Mesenchymal stem cell (in vitro differentiated cells and primary cell): ENCODE data around the gene KRTAP10-10.

Experiments used
- DNase-seq: peaks from one replicate; pipeline ENCODE4 v3.0.0-alpha.2; 2013
- H2AFZ ChIP-seq: one replicate; pipeline ENCODE4 v1.6.1; 2013; ENCODE audit warnings: low read depth, mild to moderate bottlenecking, control low read depth, inconsistent platforms, low read length, moderate library complexity
- H2AK5ac ChIP-seq: 2 replicates; pipeline ENCODE4 v1.6.1; 2013; ENCODE audit warnings: low read length, moderate library complexity, mild to moderate bottlenecking, inconsistent platforms; ENCODE audit not compliant: severe bottlenecking
- H2BK120ac ChIP-seq: one replicate; pipeline ENCODE4 v1.6.1; 2013; ENCODE audit warnings: low read depth, mild to moderate bottlenecking, inconsistent platforms, low read length, moderate library complexity
- H2BK12ac ChIP-seq, 2 experiments: one replicate each; pipeline ENCODE4 v1.6.1; 2013; ENCODE audit warnings: inconsistent platforms in 2 of 2, low read length in 2 of 2, mild to moderate bottlenecking in 2 of 2, moderate library complexity in 2 of 2, control low read depth in 1 of 2
- H2BK15ac ChIP-seq: one replicate; pipeline ENCODE4 v1.6.1; 2013; ENCODE audit warnings: mild to moderate bottlenecking, low read depth, inconsistent platforms; ENCODE audit not compliant: poor library complexity, severe bottlenecking
- H2BK5ac ChIP-seq: 2 replicates; pipeline ENCODE4 v1.6.1; 2013; ENCODE audit warnings: low read depth, mild to moderate bottlenecking, low read length, control low read depth, inconsistent platforms; ENCODE audit not compliant: poor library complexity, severe bottlenecking
- H3K14ac ChIP-seq, 2 experiments: one replicate each; pipeline ENCODE4 v1.6.1; 2013; ENCODE audit warnings: inconsistent platforms in 2 of 2, low read length in 2 of 2, control low read depth in 1 of 2, mild to moderate bottlenecking in 1 of 2, moderate library complexity in 1 of 2
- H3K18ac ChIP-seq, 2 experiments: one replicate each; pipeline ENCODE4 v1.6.1; 2013; ENCODE audit warnings: inconsistent platforms in 2 of 2, low read length in 2 of 2, control low read depth in 1 of 2, low read depth in 1 of 2, mild to moderate bottlenecking in 1 of 2
- H3K23ac ChIP-seq, 2 experiments: one replicate each; pipeline ENCODE4 v1.6.1; 2013; ENCODE audit warnings: inconsistent platforms in 2 of 2, low read length in 2 of 2, mild to moderate bottlenecking in 2 of 2, moderate library complexity in 2 of 2, control low read depth in 1 of 2
- H3K27ac ChIP-seq: 2 replicates; pipeline ENCODE4 v1.5.1; 2013; ENCODE audit warnings: mild to moderate bottlenecking, moderate library complexity, low read length, control low read depth, inconsistent platforms; ENCODE audit not compliant: poor library complexity, severe bottlenecking
- H3K27me3 ChIP-seq, 2 experiments: 2 replicates each; pipeline versions ENCODE4 v1.6.1 to v1.7.0; 2013; ENCODE audit warnings: low read length in 2 of 2, mild to moderate bottlenecking in 2 of 2, moderate library complexity in 2 of 2, control low read depth in 1 of 2, inconsistent platforms in 1 of 2; ENCODE audit not compliant: control insufficient read depth in 1 of 2, insufficient read depth in 1 of 2
- H3K36me3 ChIP-seq, 2 experiments: 2 replicates each; pipeline versions ENCODE4 v1.6.1 to v1.7.0; 2013; ENCODE audit warnings: low read length in 2 of 2, control low read depth in 1 of 2, inconsistent platforms in 1 of 2, low read depth in 1 of 2, mild to moderate bottlenecking in 1 of 2; ENCODE audit not compliant: insufficient read depth in 2 of 2, control insufficient read depth in 1 of 2
- H3K4ac ChIP-seq, 2 experiments: one replicate each; pipeline ENCODE4 v1.6.1; 2013; ENCODE audit warnings: inconsistent platforms in 2 of 2, low read length in 2 of 2, mild to moderate bottlenecking in 2 of 2, moderate library complexity in 2 of 2, control low read depth in 1 of 2, low read depth in 1 of 2
- H3K4me1 ChIP-seq: 2 replicates; pipeline ENCODE4 v1.6.1; 2013; ENCODE audit warnings: low read depth, low read length, control low read depth; ENCODE audit not compliant: control insufficient read depth, insufficient read depth
- H3K4me2 ChIP-seq: 2 replicates; pipeline ENCODE4 v1.6.1; 2013; ENCODE audit warnings: low read length, mild to moderate bottlenecking, inconsistent platforms; ENCODE audit not compliant: poor library complexity, severe bottlenecking
- H3K4me3 ChIP-seq, 2 experiments: 2 replicates each; pipeline versions ENCODE4 v1.5.1 to v1.7.0; 2013; ENCODE audit warnings: low read length in 2 of 2, mild to moderate bottlenecking in 2 of 2, control low read depth in 1 of 2, low read depth in 1 of 2; ENCODE audit not compliant: insufficient read depth in 1 of 2
- H3K79me1 ChIP-seq: replicated peaks from 2 replicates; pipeline ENCODE4 v1.6.1; 2013; ENCODE audit warnings: mild to moderate bottlenecking, control low read depth, low read length, inconsistent platforms; ENCODE audit not compliant: poor library complexity, severe bottlenecking
- H3K9ac ChIP-seq: 2 replicates; pipeline ENCODE4 v1.7.0; 2013; ENCODE audit warnings: mild to moderate bottlenecking, low read length, moderate library complexity
- H3K9me3 ChIP-seq: 2 replicates; pipeline ENCODE4 v1.7.0; 2013; ENCODE audit warnings: mild to moderate bottlenecking, low read length; ENCODE audit not compliant: control insufficient read depth
- H4K8ac ChIP-seq: one replicate; pipeline ENCODE4 v1.6.1; 2013; ENCODE audit warnings: inconsistent platforms, mild to moderate bottlenecking, low read length, moderate library complexity
- H4K91ac ChIP-seq: one replicate; pipeline ENCODE4 v1.6.1; 2013; ENCODE audit warnings: mild to moderate bottlenecking, low read length, inconsistent platforms
- WGBS: methylation state at CpG from one replicate; pipeline ENCODE4 v1.1.7; 2013; ENCODE audit warnings: mixed read lengths; 5-methylcytosine and 5-hydroxymethylcytosine counted together

KRTAP10-10 gene

DNA sequence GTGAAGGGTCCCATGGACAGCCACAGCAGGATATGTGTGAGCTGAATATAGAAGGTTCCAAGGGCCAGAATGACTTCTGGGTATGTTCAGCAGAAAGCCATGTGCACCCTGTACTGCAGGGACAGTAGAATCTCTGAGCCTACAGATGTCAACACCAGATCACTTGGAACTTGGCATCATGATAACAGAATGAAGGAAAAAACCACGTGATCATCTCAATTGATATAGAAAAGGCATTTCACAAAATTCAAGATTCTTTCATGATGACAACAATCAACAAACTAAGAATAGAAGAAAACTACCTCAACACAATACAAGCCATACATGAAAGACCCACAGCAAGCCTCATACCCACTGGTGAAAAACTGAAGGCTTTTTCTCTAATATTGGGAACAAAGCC lies 30.5 kb downstream of the KRTAP10-10 start:
- Histone ChIP-seq H3K4ac (no peak overlapping the region), H3K4me1 (no peaks in the 10 kb centered on the region), H3K27ac (no peak overlapping the region), H2BK15ac (no peak overlapping the region), H3K79me1 (no peaks in the 10 kb centered on the region), H3K23ac (no peak overlapping the region), H3K9me3 (peaks cover 40% of the 10 kb centered on the region), H2BK12ac (no peak overlapping the region), H2BK120ac (no peak overlapping the region), H3K4me3 (no peak overlapping the region), H3K4me2 (no peak overlapping the region), H4K91ac (no peak overlapping the region), H3K36me3 (no peaks in the 10 kb centered on the region), H4K8ac (no peak overlapping the region), H3K27me3 (no peaks in the 10 kb centered on the region), H2AK5ac (no peak overlapping the region), H3K18ac (no peak overlapping the region), H2BK5ac (no peak overlapping the region), H3K9ac (no peak overlapping the region), H3K14ac (no peak overlapping the region), H2AFZ (no peak overlapping the region)
- 72% methylated on average over 1 of the region's 1 CpG for WGBS
- no peak for DNase-seq

DNA sequence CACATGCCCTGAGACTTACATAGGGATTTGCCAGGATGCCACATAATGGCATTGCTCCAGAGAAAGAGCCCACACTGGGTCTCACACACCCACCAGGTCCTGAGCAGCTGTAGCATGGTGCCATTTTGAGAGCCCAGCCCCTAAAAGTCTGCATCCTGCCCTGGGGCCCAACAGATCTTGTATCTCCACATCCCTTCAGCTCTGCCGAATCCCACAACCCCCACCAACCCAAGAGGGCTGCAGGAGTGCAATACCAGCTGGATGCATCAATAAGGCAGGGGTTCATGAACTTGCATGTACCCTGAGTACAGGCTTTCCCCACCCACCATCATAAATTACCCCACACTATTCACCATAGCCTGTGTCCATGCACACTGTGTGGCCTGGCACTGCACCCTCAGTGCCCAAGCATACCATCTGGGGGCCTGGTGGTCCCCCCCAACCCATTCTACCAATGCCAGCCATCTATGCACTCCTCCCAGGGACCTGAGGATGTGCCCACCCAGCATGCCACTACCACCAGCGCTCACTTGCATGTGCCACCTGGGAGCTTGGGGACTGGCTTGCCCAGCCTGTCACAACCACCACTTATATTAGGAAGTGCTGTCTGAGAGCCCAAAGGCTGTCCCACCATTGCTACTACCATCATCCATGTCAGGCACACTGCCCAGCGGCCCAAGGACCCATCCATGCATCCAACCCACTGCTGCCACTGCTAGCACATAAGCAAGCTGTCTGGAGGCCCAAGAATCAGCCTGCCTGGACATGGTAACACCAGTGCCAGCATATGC lies 33.7 kb downstream of the KRTAP10-10 start:
- no peak overlapping the region for H4K8ac ChIP-seq
- no peak overlapping the region for H3K4me2 ChIP-seq
- DNase-seq, result no peak
- H3K4ac ChIP-seq, result no peak overlapping the region
- no peak overlapping the region for H2BK120ac ChIP-seq
- H2AK5ac ChIP-seq, result no peak overlapping the region
- 58% methylated on average over 3 of the region's 3 CpGs for WGBS
- H3K27ac ChIP-seq, result no peak overlapping the region
- no peak overlapping the region for H2BK12ac ChIP-seq
- H2BK5ac ChIP-seq, result no peak overlapping the region
- no peaks in the 10 kb centered on the region for H3K27me3 ChIP-seq
- H3K4me3 ChIP-seq, result peak overlapping the region in 1 of 2 experiments; percentile 2
- no peak overlapping the region for H3K18ac ChIP-seq
- no peak overlapping the region for H3K9ac ChIP-seq
- no peak overlapping the region for H2AFZ ChIP-seq
- H3K36me3 ChIP-seq, result no peaks in the 10 kb centered on the region
- no peak overlapping the region for H2BK15ac ChIP-seq
- peaks cover 41% of the 10 kb centered on the region for H3K9me3 ChIP-seq
- no peak overlapping the region for H4K91ac ChIP-seq
- H3K79me1 ChIP-seq, result no peaks in the 10 kb centered on the region
- no peak overlapping the region for H3K14ac ChIP-seq
- no peaks in the 10 kb centered on the region for H3K4me1 ChIP-seq
- no peak overlapping the region for H3K23ac ChIP-seq

DNA sequence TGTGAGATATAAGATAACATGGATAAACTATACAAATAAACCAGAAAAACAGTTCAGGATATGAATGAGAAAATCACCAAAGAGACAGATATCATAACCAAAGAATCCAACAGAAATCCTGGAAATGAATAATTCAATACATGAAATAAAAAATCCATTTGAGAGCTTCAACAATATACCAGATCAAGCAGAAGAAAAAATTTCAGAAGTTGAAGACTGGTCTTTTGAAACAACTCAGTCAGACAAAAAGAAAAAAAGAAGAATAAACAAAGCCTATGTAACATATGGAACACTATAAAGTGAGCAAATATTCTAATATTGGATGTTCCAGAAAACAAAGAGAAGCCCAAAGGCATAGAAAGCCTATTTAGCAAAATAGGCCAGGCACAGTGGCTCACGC lies 34.8 kb downstream of the KRTAP10-10 start:
- H4K91ac ChIP-seq, result no peak overlapping the region
- no peak overlapping the region for H4K8ac ChIP-seq
- H3K18ac ChIP-seq, result no peak overlapping the region
- H3K27me3 ChIP-seq, result peaks cover 2 to 5% of the 10 kb centered on the region in 2 experiments
- H3K4me1 ChIP-seq, result no peaks in the 10 kb centered on the region
- H2BK120ac ChIP-seq, result no peak overlapping the region
- H2BK12ac ChIP-seq, result no peak overlapping the region
- H3K79me1 ChIP-seq, result no peaks in the 10 kb centered on the region
- H3K27ac ChIP-seq, result no peak overlapping the region
- 64% methylated on average over 1 of the region's 1 CpG for WGBS
- no peak overlapping the region for H2AFZ ChIP-seq
- H2BK15ac ChIP-seq, result no peak overlapping the region
- no peak for DNase-seq
- no peak overlapping the region for H3K4ac ChIP-seq
- H3K36me3 ChIP-seq, result no peaks in the 10 kb centered on the region
- H3K4me3 ChIP-seq, result no peak overlapping the region
- H2BK5ac ChIP-seq, result no peak overlapping the region
- H3K23ac ChIP-seq, result no peak overlapping the region
- H3K9ac ChIP-seq, result no peak overlapping the region
- no peak overlapping the region for H3K14ac ChIP-seq
- no peak overlapping the region for H2AK5ac ChIP-seq
- peaks cover 41% of the 10 kb centered on the region for H3K9me3 ChIP-seq
- no peak overlapping the region for H3K4me2 ChIP-seq

DNA sequence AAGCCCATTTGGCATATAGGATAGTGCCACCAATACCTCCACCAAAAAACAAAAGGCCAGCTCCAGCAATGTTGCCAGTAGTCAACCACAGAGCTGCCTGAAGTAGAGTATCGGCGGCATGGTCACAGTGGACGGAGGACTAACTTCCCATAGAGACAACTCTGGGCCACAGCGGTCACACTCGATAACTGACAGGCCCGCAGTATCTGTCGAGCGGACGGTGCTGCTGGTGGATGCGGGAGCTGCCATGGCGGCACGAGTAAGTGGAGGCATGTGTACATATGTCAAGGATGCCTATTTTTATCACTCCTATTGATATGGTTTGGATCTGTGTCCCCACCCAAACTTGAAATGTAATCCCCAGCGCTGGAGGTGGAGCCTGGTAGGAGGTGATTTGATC lies 40.7 kb downstream of the KRTAP10-10 start:
- Histone ChIP-seq H2BK5ac (no peak overlapping the region), H2BK120ac (no peak overlapping the region), H3K27me3 (peaks cover 17 to 20% of the 10 kb centered on the region in 2 experiments), H4K91ac (no peak overlapping the region), H3K23ac (no peak overlapping the region), H2BK12ac (no peak overlapping the region), H3K4me1 (no peaks in the 10 kb centered on the region), H2AFZ (no peak overlapping the region), H3K36me3 (no peaks in the 10 kb centered on the region), H3K18ac (no peak overlapping the region), H3K4ac (no peak overlapping the region), H3K4me3 (no peak overlapping the region), H3K4me2 (no peak overlapping the region), H2BK15ac (no peak overlapping the region), H3K14ac (no peak overlapping the region), H3K27ac (no peak overlapping the region), H3K9me3 (peaks cover 4% of the 10 kb centered on the region), H3K79me1 (no peaks in the 10 kb centered on the region), H4K8ac (no peak overlapping the region), H2AK5ac (no peak overlapping the region), H3K9ac (no peak overlapping the region)
- no peak for DNase-seq
- 87% methylated on average over 11 of the region's 13 CpGs for WGBS
